CD8-positive, alpha-beta memory T cell (primary cell): ENCODE results near the gene RNF34. TPM values are rescaled to one million over a fixed set of nuclear protein-coding genes. Genes with fewer than 3 reads are reported as not detected.

Source experiments
- CTCF ChIA-PET: fragments of 350-600 bp; sonication (Branson Sonifier 250); formaldehyde crosslinking; loops from one replicate; lab custom pipeline; 2021; ENCODE audit warnings: antibody characterized with exemption; lab: Charles Lee
- POLR2A ChIA-PET: fragments of 350-600 bp; sonication (Branson Sonifier 250); formaldehyde crosslinking; loops from one replicate; lab custom pipeline; 2021; ENCODE audit warnings: antibody characterized with exemption; lab: Charles Lee
- DNase-seq, 5 donors: peaks; one replicate each; pipeline versions ENCODE4 v3.0.0 to v3.0.0-alpha.2; 2020 to 2022; ENCODE audit warnings: mixed read lengths in 1 of 5
- H3K27ac ChIP-seq: one replicate; pipeline ENCODE4 v1.7.0; 2013; ENCODE audit warnings: low read depth, mild to moderate bottlenecking, low read length, moderate library complexity
- H3K27me3 ChIP-seq: 2 replicates; pipeline ENCODE4 v1.7.0; 2013; ENCODE audit warnings: low read length, mild to moderate bottlenecking; ENCODE audit not compliant: insufficient read depth, poor library complexity, severe bottlenecking
- H3K36me3 ChIP-seq: 2 replicates; pipeline ENCODE4 v1.7.0; 2013; ENCODE audit warnings: mild to moderate bottlenecking, low read length, moderate library complexity; ENCODE audit not compliant: insufficient read depth
- H3K4me1 ChIP-seq: 2 replicates; pipeline ENCODE4 v1.7.0; 2013; ENCODE audit warnings: mild to moderate bottlenecking, low read length, moderate library complexity; ENCODE audit not compliant: insufficient read depth
- H3K4me3 ChIP-seq: 2 replicates; pipeline ENCODE4 v1.7.0; 2013; ENCODE audit warnings: mild to moderate bottlenecking, low read length
- H3K9me3 ChIP-seq: 2 replicates; pipeline ENCODE4 v1.7.0; 2013; ENCODE audit warnings: mild to moderate bottlenecking, low read length
- H3K27ac Mint-ChIP-seq, 8 donors: one replicate each; pipeline ENCODE4 v1.8.0; 2020 to 2021; ENCODE audit warnings: mixed read lengths in 8 of 8, mild to moderate bottlenecking in 6 of 8, inconsistent platforms in 3 of 8, moderate library complexity in 3 of 8
- H3K27me3 Mint-ChIP-seq, 2 donors: one replicate each; pipeline ENCODE4 v1.8.0; 2020 to 2021; ENCODE audit warnings: mixed read lengths in 2 of 2, mild to moderate bottlenecking in 1 of 2, moderate library complexity in 1 of 2
- H3K36me3 Mint-ChIP-seq, 3 donors: one replicate each; pipeline ENCODE4 v1.8.0; 2020 to 2021; ENCODE audit warnings: mixed read lengths in 3 of 3, inconsistent platforms in 1 of 3, mild to moderate bottlenecking in 1 of 3
- H3K4me1 Mint-ChIP-seq, 3 donors: one replicate each; pipeline ENCODE4 v1.8.0; 2020 to 2021; ENCODE audit warnings: mixed read lengths in 3 of 3, inconsistent platforms in 1 of 3, mild to moderate bottlenecking in 1 of 3
- H3K4me3 Mint-ChIP-seq, 7 donors: one replicate each; pipeline ENCODE4 v1.8.0; 2020 to 2021; ENCODE audit warnings: mixed read lengths in 7 of 7, mild to moderate bottlenecking in 6 of 7, moderate library complexity in 4 of 7, inconsistent platforms in 2 of 7
- H3K9me3 Mint-ChIP-seq, 5 donors: one replicate each; pipeline ENCODE4 v1.8.0; 2020 to 2022; ENCODE audit warnings: mixed read lengths in 5 of 5, mild to moderate bottlenecking in 3 of 5, moderate library complexity in 2 of 5, inconsistent platforms in 1 of 5
- polyA plus RNA-seq: library from polyadenylated mRNA; unstranded; fragments of 300-500 nt; fragmentation: Illumina TruSeq; gene quantifications from one replicate; pipeline ENCODE4 v1.2.3, GENCODE V29; 2021
- total RNA-seq, 2 experiments: library from RNA; stranded (reverse); gene quantifications; one replicate each; pipeline ENCODE4 v1.2.3, GENCODE V29; 2021

Gene RNF34
- total and polyA plus RNA-seq, 3 experiments from 2014 or later = 72.1 to 90.8 (median 85.5) TPM

GRCh38 chr12:121456551-121456950 lies 56.6 kb downstream of the RNF34 start:
- no peak overlapping the region for H3K27ac Mint-ChIP-seq
- no peaks in the 10 kb centered on the region for H3K9me3 ChIP-seq
- peaks cover 8% of the 10 kb centered on the region for H3K4me1 ChIP-seq
- ChIA-PET POLR2A (no interaction called here), CTCF (interaction anchor here (0.8 kb wide), 1 partner anchor 9 kb away, joined by 3 read pairs; no protein-coding TSS in a partner anchor)
- no peak for DNase-seq
- no peaks in the 10 kb centered on the region for H3K36me3 ChIP-seq
- peaks cover 0 to 5% of the 10 kb centered on the region in 2 donors for H3K27me3 Mint-ChIP-seq
- H3K4me3 Mint-ChIP-seq = no peak overlapping the region
- no peaks in the 10 kb centered on the region for H3K9me3 Mint-ChIP-seq
- peaks cover 0 to 42% (median 7%) of the 10 kb centered on the region in 3 donors for H3K36me3 Mint-ChIP-seq
- H3K4me3 ChIP-seq = no peak overlapping the region
- peaks cover 37 to 77% (median 47%) of the 10 kb centered on the region in 3 donors for H3K4me1 Mint-ChIP-seq
- no peak overlapping the region for H3K27ac ChIP-seq
- no peaks in the 10 kb centered on the region for H3K27me3 ChIP-seq

- H3K9me3 Mint-ChIP-seq = no peaks in the 10 kb centered on the region
- peaks cover 21% of the 10 kb centered on the region for H3K4me1 ChIP-seq
- H3K36me3 Mint-ChIP-seq = peaks cover 0 to 19% (median 7%) of the 10 kb centered on the region in 3 donors
- no peaks in the 10 kb centered on the region for H3K9me3 ChIP-seq
- ChIA-PET POLR2A (no interaction called here), CTCF (interaction anchor here (1.3 kb wide), 1 partner anchor 18 kb away, joined by 4 read pairs; no protein-coding TSS in a partner anchor)
- no peaks in the 10 kb centered on the region for H3K36me3 ChIP-seq
- H3K27me3 Mint-ChIP-seq = no peaks in the 10 kb centered on the region
- no peak overlapping the region for H3K27ac ChIP-seq
- DNase-seq = no peak
- H3K4me3 ChIP-seq = no peak overlapping the region
- peak overlapping the region in 1 of 7 donors; percentile 25 for H3K4me3 Mint-ChIP-seq
- peak overlapping the region in 3 of 8 donors; percentile 15 to 62 (median 44) for H3K27ac Mint-ChIP-seq
- peaks cover 37 to 76% (median 50%) of the 10 kb centered on the region in 3 donors for H3K4me1 Mint-ChIP-seq
- no peaks in the 10 kb centered on the region for H3K27me3 ChIP-seq
These were observed 61.1 kb downstream of the RNF34 start for GRCh38 chr12:121461048-121461447.

GRCh38 chr12:121464331-121464730 lies 64.4 kb downstream of the RNF34 start:
- Mint-ChIP-seq H3K27ac (peak overlapping the region in 1 of 8 donors; percentile 97), H3K4me3 (peak overlapping the region in 3 of 7 donors; percentile 25 to 61 (median 56)), H3K9me3 (no peaks in the 10 kb centered on the region), H3K4me1 (peaks cover 34 to 61% (median 42%) of the 10 kb centered on the region in 3 donors), H3K27me3 (no peaks in the 10 kb centered on the region), H3K36me3 (peaks cover 0 to 13% (median 5%) of the 10 kb centered on the region in 3 donors)
- POLR2A ChIA-PET = interaction anchor here (1.3 kb wide), 1 partner anchor 64 kb away, joined by 3 read pairs; the partner anchor contains the start of gene RNF34
- H3K36me3 ChIP-seq = no peaks in the 10 kb centered on the region
- H3K4me1 ChIP-seq = peaks cover 33% of the 10 kb centered on the region
- no peak overlapping the region for H3K27ac ChIP-seq
- no peak for DNase-seq
- CTCF ChIA-PET = interaction anchor here (2.7 kb wide), 1 partner anchor 15 kb away, joined by 11 read pairs; no protein-coding TSS in a partner anchor
- no peak overlapping the region for H3K4me3 ChIP-seq
- H3K9me3 ChIP-seq = no peaks in the 10 kb centered on the region
- H3K27me3 ChIP-seq = no peaks in the 10 kb centered on the region

DNA sequence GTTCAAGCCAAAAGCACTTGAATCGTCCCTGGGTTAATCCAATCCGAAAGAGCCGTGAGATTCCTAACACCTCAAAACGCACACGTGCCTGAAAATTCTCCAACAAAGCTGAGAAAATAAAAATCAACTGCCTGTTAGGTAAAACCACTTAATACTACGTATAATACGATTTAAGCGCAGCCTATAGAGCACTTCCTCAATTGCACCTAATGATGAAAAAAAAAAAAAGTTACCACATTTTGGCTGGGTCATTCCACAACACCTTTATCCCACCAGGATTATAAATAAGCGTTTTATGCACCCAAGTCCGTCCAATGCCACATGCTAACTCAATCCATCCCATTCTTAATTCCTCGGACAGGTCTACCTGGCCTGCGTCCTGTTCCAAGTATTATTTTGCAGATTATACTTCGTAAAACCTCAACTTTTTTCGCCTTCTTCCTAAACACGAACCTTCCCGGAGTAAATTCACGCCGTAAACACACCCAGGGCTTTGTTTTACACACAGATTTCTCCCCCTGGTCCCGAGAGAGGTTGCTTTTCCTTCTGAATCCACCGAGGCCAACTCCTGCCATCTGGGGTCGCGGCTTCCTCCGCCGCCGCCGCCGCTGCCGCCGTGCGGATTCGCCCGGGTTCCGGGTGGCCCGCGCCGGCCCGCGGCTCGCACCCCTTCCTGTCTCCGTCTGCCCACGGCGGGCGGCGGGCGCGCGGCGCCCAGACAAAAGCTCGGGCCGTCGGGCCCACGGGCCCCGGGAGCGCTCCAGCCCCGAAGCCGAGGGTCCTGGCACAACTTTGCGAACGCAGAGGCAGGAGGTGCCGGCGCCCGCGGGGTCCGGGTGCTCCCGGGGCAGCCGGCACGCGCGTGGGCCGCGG lies 66.2 kb downstream of the RNF34 start:
- peak overlapping the region; percentile 81 for H3K4me3 ChIP-seq
- Mint-ChIP-seq H3K9me3 (no peaks in the 10 kb centered on the region), H3K4me1 (peaks cover 25 to 51% (median 31%) of the 10 kb centered on the region in 3 donors), H3K27me3 (no peaks in the 10 kb centered on the region), H3K4me3 (peak overlapping the region; percentile 90 to 98 (median 94)), H3K36me3 (peaks cover 0 to 8% (median 4%) of the 10 kb centered on the region in 3 donors), H3K27ac (peak overlapping the region; percentile 89 to 98 (median 96))
- DNase-seq = peak; percentile 31 to 65 (median 50)
- ChIA-PET POLR2A (no interaction called here), CTCF (interaction anchor here (0.9 kb wide), 1 partner anchor 11 kb away, joined by 3 read pairs; no protein-coding TSS in a partner anchor)
- no peaks in the 10 kb centered on the region for H3K36me3 ChIP-seq
- peaks cover 33% of the 10 kb centered on the region for H3K4me1 ChIP-seq
- H3K27ac ChIP-seq = peak overlapping the region; percentile 43
- no peaks in the 10 kb centered on the region for H3K9me3 ChIP-seq
- H3K27me3 ChIP-seq = no peaks in the 10 kb centered on the region

DNA sequence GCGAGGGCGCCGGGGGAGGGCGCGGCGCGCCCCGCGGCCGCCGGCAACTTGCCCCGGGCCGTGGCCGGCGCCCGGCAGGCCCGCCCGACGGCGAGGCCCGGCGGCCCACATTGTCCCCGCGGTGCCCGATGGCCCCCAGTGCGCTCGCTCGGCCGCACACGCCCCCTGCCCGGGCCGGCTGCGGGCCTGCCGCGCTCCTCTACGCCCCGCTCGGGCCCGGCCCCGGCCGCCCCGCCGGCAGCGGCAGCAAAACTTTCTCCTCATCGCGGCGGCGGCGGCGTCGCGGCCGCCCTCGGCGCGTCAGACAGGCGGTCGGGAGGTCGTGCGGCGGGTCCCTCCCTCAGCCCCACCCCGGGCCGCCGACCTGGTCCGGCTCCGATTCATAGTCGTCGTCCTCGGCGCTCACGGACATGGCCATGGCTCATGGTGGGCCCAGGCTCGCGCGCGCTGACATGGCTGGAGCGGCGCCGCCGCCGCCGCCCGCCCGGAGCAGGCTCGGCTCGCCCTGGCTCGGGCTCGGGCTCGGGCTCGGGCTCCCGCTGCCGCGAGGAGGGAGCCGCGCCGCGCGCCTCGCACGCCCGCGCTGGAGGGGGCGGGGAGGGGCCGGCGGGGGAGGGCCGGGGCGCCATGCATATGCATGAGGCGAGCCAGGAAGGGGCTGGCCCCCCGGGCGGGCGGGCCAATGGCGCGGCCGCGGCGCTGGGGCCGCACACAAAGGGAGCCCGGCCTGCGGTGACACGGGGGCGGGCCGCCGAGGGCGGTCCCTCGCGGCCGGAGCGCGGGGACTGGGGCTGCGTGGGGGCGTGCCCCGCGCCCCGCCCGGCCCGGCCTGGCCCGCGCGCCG lies 67.1 kb downstream of the RNF34 start:
- peak; percentile 83 to 91 (median 87) for DNase-seq
- Mint-ChIP-seq H3K4me3 (peak overlapping the region in 4 of 7 donors; percentile 10 to 45 (median 28)), H3K36me3 (peaks cover 0 to 7% (median 0%) of the 10 kb centered on the region in 3 donors), H3K27me3 (no peaks in the 10 kb centered on the region), H3K27ac (peak overlapping the region in 2 of 8 donors; percentile 41 to 65), H3K4me1 (peaks cover 18 to 45% (median 26%) of the 10 kb centered on the region in 3 donors), H3K9me3 (no peaks in the 10 kb centered on the region)
- Histone ChIP-seq H3K4me3 (no peak overlapping the region), H3K27me3 (no peaks in the 10 kb centered on the region), H3K4me1 (peaks cover 33% of the 10 kb centered on the region), H3K36me3 (no peaks in the 10 kb centered on the region), H3K9me3 (no peaks in the 10 kb centered on the region), H3K27ac (no peak overlapping the region)
- POLR2A ChIA-PET = interaction anchor here (1.0 kb wide), 1 partner anchor 13 kb away, joined by 3 read pairs; no protein-coding TSS in a partner anchor
- CTCF ChIA-PET = interaction anchor here (1.0 to 3.0 kb wide), 3 partner anchors 12 to 28 kb away, joined by 3 to 17 read pairs (median 7); no protein-coding TSS in a partner anchor

DNA sequence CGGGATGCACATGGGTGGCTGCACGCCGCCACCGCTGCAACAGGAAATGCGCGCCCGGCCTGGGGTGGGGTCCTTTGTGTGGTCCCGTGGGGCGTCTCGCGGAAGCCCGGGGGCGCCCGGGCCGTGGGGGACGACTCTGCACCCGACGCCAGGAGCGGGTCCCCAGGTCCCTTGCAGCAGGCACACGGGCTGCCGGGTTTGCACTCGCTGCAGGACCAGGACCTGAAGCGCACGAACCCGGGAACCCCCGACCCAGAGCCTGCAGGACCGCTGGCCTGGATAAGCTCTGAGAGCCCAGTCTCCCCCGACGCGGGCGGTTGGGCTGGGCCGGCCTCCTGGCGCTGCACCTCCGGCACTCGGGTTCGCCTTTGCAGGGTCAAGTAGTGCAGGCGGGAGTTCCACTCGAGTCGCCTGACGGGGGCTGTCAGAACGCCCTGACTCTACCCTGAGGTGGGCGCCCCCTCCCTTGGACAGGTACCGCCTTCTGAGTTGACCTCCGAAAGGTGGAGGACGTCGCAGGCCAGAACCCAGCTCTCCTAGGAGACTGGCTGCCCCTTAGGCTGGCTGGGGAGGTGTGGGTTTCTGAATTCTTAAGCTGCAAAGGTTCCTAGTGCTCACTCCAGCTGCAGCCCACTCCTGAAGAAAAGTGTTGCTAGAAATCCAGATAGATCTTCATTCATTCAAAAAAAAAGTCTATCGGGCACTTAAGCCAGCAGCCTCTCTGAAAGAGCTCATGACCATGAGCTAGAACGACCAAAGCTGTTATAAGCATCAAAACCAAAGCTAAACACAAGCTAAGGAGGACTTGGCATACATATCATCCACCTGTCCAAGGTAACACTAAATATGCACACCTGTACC lies 68.0 kb downstream of the RNF34 start:
- H3K36me3 Mint-ChIP-seq = peaks cover 0 to 7% (median 0%) of the 10 kb centered on the region in 3 donors
- Histone ChIP-seq H3K36me3 (no peaks in the 10 kb centered on the region), H3K27ac (peak overlapping the region; percentile 38), H3K9me3 (no peaks in the 10 kb centered on the region), H3K4me1 (peaks cover 33% of the 10 kb centered on the region), H3K4me3 (peak overlapping the region; percentile 50), H3K27me3 (no peaks in the 10 kb centered on the region)
- no peaks in the 10 kb centered on the region for H3K27me3 Mint-ChIP-seq
- H3K4me3 Mint-ChIP-seq = peak overlapping the region; percentile 20 to 76 (median 66)
- CTCF ChIA-PET = interaction anchor here (1.0 to 3.0 kb wide), 3 partner anchors 11 to 27 kb away, joined by 3 to 17 read pairs (median 7); no protein-coding TSS in a partner anchor
- POLR2A ChIA-PET = interaction anchor here (0.7 to 1.0 kb wide), 2 partner anchors 12 to 244 kb away, joined by 3 read pairs; no protein-coding TSS in a partner anchor
- peak overlapping the region; percentile 28 to 90 (median 86) for H3K27ac Mint-ChIP-seq
- no peaks in the 10 kb centered on the region for H3K9me3 Mint-ChIP-seq
- H3K4me1 Mint-ChIP-seq = peaks cover 18 to 44% (median 25%) of the 10 kb centered on the region in 3 donors
- DNase-seq = no peak
